Esophagus squamous epithelium (tissue), 5 donors: Measurements from ENCODE around the gene PEAK3. TPM values are rescaled to one million over a fixed set of nuclear protein-coding genes. Genes with fewer than 3 reads are reported as not detected.

Source experiments
- DNase-seq: peaks from one replicate; lab custom pipeline; 2025; lab: John Stamatoyannopoulos, UW
- H3K27ac ChIP-seq, 4 donors: fragments of 200-600 bp; sonication (generic); one replicate each; pipeline ENCODE4 v1.5.1; 2016 to 2019; ENCODE audit warnings: mild to moderate bottlenecking in 1 of 4
- H3K27me3 ChIP-seq, 4 donors: fragments of 200-600 bp; sonication (generic); 1 replicate in 3 of 4; 2 replicates in 1 of 4; pipeline versions ENCODE4 v1.5.1 to v1.6.0; 2017 to 2021; ENCODE audit warnings: antibody characterized with exemption in 1 of 4
- H3K36me3 ChIP-seq, 3 donors: fragments of 200-600 bp; sonication (generic); one replicate each; pipeline ENCODE4 v1.5.1; 2016 to 2019
- H3K4me1 ChIP-seq, 3 donors: fragments of 200-600 bp; sonication (generic); one replicate each; pipeline ENCODE4 v1.5.1; 2017 to 2019
- H3K4me3 ChIP-seq, 4 donors: fragments of 200-600 bp; sonication (generic); 1 replicate in 3 of 4; 2 replicates in 1 of 4; pipeline ENCODE4 v1.5.1; 2016 to 2019; ENCODE audit warnings: mild to moderate bottlenecking in 2 of 4, moderate library complexity in 1 of 4
- H3K9me3 ChIP-seq, 3 donors: fragments of 200-600 bp; sonication (generic); one replicate each; pipeline ENCODE4 v1.5.1; 2016 to 2019
- POLR2A ChIP-seq, 4 donors: fragments of 450-650 bp; IDR thresholded peaks; one replicate each; pipeline ENCODE4 v1.6.1; 2017; ENCODE audit warnings: antibody characterized with exemption in 4 of 4, mild to moderate bottlenecking in 4 of 4, moderate library complexity in 3 of 4
- WGBS, 2 donors: methylation state at CpG; one replicate each; pipeline ENCODE4 v1.1.5; 2018; 5-methylcytosine and 5-hydroxymethylcytosine counted together
- intact Hi-C: fragments of 100-400 bp; cut with DNase I; formaldehyde crosslinking; loops from one replicate; pipeline ENCODE4 v1.15.0; 2022
- total RNA-seq, 4 donors: library from RNA; depleted of rRNA; stranded (reverse); fragments of >200 nt; gene quantifications; one replicate each; pipeline ENCODE4 v1.1.0, GENCODE V29; 2016
- TF ChIP-seq, protein P1 (sequence below), 6 experiments: fragments of 450-650 bp in 4 of 6; fragments of 200-600 bp in 2 of 6; sonication (generic) in 2 of 6; IDR thresholded peaks; one replicate each; pipeline ENCODE4 v1.5.1; 2016 to 2019; ENCODE audit warnings: antibody characterized with exemption in 6 of 6, mild to moderate bottlenecking in 4 of 6, moderate library complexity in 4 of 6
- donor health status: DM: yes; HTN: yes; CAD: no.

PEAK3 gene
- total RNA-seq, 4 donors from 2014 or later = 0.32 to 0.40 (median 0.38) TPM; not detected in 1

- intact Hi-C loops = no loop called here
- Histone ChIP-seq H3K4me3 (no peak overlapping the region), H3K9me3 (no peaks in the 10 kb centered on the region), H3K27ac (peak overlapping the region in 2 of 4 donors; percentile 5 to 50), H3K36me3 (peaks cover 10 to 44% (median 14%) of the 10 kb centered on the region in 3 donors), H3K27me3 (no peaks in the 10 kb centered on the region), H3K4me1 (peaks cover 43 to 53% (median 45%) of the 10 kb centered on the region in 3 donors)
- DNase-seq = no peak
- TF ChIP-seq, protein P1, sequence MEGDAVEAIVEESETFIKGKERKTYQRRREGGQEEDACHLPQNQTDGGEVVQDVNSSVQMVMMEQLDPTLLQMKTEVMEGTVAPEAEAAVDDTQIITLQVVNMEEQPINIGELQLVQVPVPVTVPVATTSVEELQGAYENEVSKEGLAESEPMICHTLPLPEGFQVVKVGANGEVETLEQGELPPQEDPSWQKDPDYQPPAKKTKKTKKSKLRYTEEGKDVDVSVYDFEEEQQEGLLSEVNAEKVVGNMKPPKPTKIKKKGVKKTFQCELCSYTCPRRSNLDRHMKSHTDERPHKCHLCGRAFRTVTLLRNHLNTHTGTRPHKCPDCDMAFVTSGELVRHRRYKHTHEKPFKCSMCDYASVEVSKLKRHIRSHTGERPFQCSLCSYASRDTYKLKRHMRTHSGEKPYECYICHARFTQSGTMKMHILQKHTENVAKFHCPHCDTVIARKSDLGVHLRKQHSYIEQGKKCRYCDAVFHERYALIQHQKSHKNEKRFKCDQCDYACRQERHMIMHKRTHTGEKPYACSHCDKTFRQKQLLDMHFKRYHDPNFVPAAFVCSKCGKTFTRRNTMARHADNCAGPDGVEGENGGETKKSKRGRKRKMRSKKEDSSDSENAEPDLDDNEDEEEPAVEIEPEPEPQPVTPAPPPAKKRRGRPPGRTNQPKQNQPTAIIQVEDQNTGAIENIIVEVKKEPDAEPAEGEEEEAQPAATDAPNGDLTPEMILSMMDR (IDR thresholded peaks at IDR 0.05) = no peak
- TF ChIP-seq POLR2A (IDR thresholded peaks at IDR 0.05) = no peak
- 91 to 92% methylated on average over 19 of the region's 28 CpGs for WGBS, 2 donors
Measured at GRCh38 chr19:2276429-2276986, 5.5 kb downstream of the PEAK3 start.

GRCh38 chr19:2275588-2276428 is 6.2 kb downstream of the PEAK3 start:
- H3K27ac ChIP-seq = peak overlapping the region; percentile 5 to 50 (median 37)
- H3K4me1 ChIP-seq = peaks cover 49 to 60% (median 50%) of the 10 kb centered on the region in 3 donors
- peak overlapping the region in 2 of 4 donors; percentile 19 to 23 for H3K4me3 ChIP-seq
- peaks cover 10 to 47% (median 15%) of the 10 kb centered on the region in 3 donors for H3K36me3 ChIP-seq
- intact Hi-C loops = no loop called here
- H3K27me3 ChIP-seq = no peaks in the 10 kb centered on the region
- no peaks in the 10 kb centered on the region for H3K9me3 ChIP-seq
- no peak for TF ChIP-seq POLR2A (IDR thresholded peaks at IDR 0.05)
- TF ChIP-seq, protein P1 (IDR thresholded peaks at IDR 0.05) = no peak
- WGBS, 2 donors = 40 to 92% methylated on average over 1 to 4 of the region's 74 CpGs
- no peak for DNase-seq

- H3K27ac ChIP-seq = peak overlapping the region in 2 of 4 donors; percentile 44 to 50
- H3K9me3 ChIP-seq = no peaks in the 10 kb centered on the region
- H3K4me3 ChIP-seq = no peak overlapping the region
- intact Hi-C loops = loop anchor here (5.0 kb wide), 1 partner anchor 52 kb away; the partner anchor contains the start of genes LSM7 and SPPL2B
- WGBS, 2 donors = 56 to 68% methylated on average over 7 to 15 of the region's 16 CpGs
- no peaks in the 10 kb centered on the region for H3K27me3 ChIP-seq
- peaks cover 10 to 47% (median 15%) of the 10 kb centered on the region in 3 donors for H3K36me3 ChIP-seq
- TF ChIP-seq, protein P1 (IDR thresholded peaks at IDR 0.05) = peak; percentile 32 to 74 (median 52)
- TF ChIP-seq POLR2A (IDR thresholded peaks at IDR 0.05) = no peak
- peaks cover 49 to 60% (median 50%) of the 10 kb centered on the region in 3 donors for H3K4me1 ChIP-seq
- DNase-seq = no peak
Measured at GRCh38 chr19:2274931-2275535, 6.9 kb downstream of the PEAK3 start.

DNA sequence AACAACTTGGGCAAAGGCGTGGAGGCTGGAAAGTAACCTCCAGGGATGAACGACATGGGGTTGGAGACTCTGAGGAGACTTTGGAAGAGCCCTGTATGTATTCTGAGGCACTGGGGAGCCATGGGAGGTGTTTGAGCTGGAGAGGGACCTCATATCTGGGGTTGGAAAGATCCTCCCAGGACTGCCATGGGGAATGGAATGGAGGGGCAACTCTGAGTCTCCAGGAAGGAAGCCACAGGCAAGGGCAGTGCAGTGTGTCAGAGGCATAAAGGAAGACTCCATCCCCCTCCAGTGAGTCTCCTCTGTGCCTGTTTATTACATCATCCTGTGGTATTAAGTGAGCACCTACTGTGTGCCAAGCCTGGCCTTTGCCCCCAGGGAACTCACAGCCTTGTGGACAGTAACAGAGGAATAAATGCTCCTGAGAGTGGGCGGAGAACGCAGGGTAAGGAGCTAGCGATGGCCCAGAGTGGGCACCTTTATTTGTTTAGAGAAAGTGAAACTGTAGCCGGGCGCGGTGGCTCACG is 7.7 kb downstream of the PEAK3 start:
- Histone ChIP-seq H3K27me3 (no peaks in the 10 kb centered on the region), H3K9me3 (no peaks in the 10 kb centered on the region), H3K27ac (peak overlapping the region; percentile 48 to 100 (median 88)), H3K36me3 (peaks cover 10 to 47% (median 15%) of the 10 kb centered on the region in 3 donors), H3K4me3 (peak overlapping the region in 3 of 4 donors; percentile 15 to 96 (median 29)), H3K4me1 (peaks cover 49 to 60% (median 50%) of the 10 kb centered on the region in 3 donors)
- intact Hi-C loops = loop anchor here (5.0 kb wide), 1 partner anchor 53 kb away; the partner anchor contains the start of genes LSM7 and SPPL2B
- no peak for DNase-seq
- no peak for TF ChIP-seq POLR2A (IDR thresholded peaks at IDR 0.05)
- TF ChIP-seq, protein P1 (IDR thresholded peaks at IDR 0.05) = no peak
- 87% methylated on average over 9 of the region's 9 CpGs for WGBS, 2 donors
